PFSK-1 (cell line): ENCODE measurements around the gene INPP4B.

Experiments used
- POLR2AphosphoS5 ChIP-seq: IDR thresholded peaks from 2 replicates; pipeline ENCODE4 v1.6.1; 2012; ENCODE audit warnings: low read depth, mild to moderate bottlenecking, control low read depth, low read length, moderate library complexity
- REST ChIP-seq, 2 experiments: IDR thresholded peaks; 2 replicates each; pipeline versions ENCODE4 v1.6.1 to v1.8.0; 2011 to 2012; ENCODE audit warnings: low read depth in 2 of 2, low read length in 2 of 2, control low read depth in 1 of 2, inconsistent platforms in 1 of 2, mild to moderate bottlenecking in 1 of 2, moderate library complexity in 1 of 2; ENCODE audit not compliant: insufficient read depth in 1 of 2
- TAF1 ChIP-seq: IDR thresholded peaks from 2 replicates; pipeline ENCODE4 v1.6.1; 2012; ENCODE audit warnings: low read length, control low read depth, borderline replicate concordance; ENCODE audit not compliant: insufficient read depth

- TF ChIP-seq POLR2AphosphoS5 (no peak), REST (IDR thresholded peaks at IDR 0.05; ENCODE audit: insufficient read depth in 1 of 2, low read depth in 2 of 2, low read length in 2 of 2) (no peak), TAF1 (no peak)
Observed at GRCh38 chr4:142383800-142384470, 462.2 kb downstream of the INPP4B start.
